Tibial nerve (tissue), 3 donors: ENCODE measurements around the gene ANXA8.

Experiments
- POLR2A ChIP-seq, 2 donors: fragments of 450-650 bp; IDR thresholded peaks; one replicate each; pipeline ENCODE4 v1.6.1; 2017; ENCODE audit warnings: antibody characterized with exemption in 2 of 2, mild to moderate bottlenecking in 2 of 2, moderate library complexity in 2 of 2
- TF ChIP-seq, protein P1 (sequence below), 5 experiments: fragments of 200-600 bp in 3 of 5; fragments of 450-650 bp in 2 of 5; sonication (generic) in 3 of 5; IDR thresholded peaks; one replicate each; pipeline ENCODE4 v1.5.1; 2016 to 2019; ENCODE audit warnings: antibody characterized with exemption in 5 of 5, mild to moderate bottlenecking in 3 of 5, moderate library complexity in 2 of 5

DNA sequence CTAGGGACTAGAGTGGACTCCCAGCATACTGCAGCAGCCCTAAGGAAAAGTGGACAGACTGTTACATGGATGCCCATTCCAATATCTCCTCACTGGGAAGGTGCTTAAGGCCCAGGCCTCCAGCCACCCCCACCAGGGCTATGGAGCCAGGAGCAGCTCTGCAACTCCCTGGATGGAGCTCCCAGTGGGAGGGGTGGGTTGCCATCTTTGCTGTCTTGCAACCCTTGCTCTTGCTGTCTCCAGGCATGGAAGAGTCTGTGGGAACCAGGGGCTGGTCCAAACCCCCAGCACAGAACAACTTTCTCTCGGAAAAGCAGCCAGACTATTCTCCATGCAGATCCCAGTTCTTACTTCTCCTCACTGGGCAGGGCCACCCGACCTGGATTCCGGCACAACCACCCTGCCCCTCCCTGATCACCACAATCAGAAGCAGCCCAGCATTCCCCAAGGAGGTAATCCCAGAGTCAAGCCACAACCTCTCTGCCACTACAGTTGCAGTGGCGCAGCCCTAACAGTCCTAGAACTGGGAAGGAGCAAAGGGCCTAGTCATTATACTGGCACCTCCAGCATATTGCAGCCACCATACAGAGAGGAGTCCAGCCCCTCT is 58.0 kb downstream of the ANXA8 start:
- no peak for TF ChIP-seq POLR2A (IDR thresholded peaks at IDR 0.05)
- TF ChIP-seq, protein P1, sequence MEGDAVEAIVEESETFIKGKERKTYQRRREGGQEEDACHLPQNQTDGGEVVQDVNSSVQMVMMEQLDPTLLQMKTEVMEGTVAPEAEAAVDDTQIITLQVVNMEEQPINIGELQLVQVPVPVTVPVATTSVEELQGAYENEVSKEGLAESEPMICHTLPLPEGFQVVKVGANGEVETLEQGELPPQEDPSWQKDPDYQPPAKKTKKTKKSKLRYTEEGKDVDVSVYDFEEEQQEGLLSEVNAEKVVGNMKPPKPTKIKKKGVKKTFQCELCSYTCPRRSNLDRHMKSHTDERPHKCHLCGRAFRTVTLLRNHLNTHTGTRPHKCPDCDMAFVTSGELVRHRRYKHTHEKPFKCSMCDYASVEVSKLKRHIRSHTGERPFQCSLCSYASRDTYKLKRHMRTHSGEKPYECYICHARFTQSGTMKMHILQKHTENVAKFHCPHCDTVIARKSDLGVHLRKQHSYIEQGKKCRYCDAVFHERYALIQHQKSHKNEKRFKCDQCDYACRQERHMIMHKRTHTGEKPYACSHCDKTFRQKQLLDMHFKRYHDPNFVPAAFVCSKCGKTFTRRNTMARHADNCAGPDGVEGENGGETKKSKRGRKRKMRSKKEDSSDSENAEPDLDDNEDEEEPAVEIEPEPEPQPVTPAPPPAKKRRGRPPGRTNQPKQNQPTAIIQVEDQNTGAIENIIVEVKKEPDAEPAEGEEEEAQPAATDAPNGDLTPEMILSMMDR (IDR thresholded peaks at IDR 0.05), result no peak
